Ishikawa (cell line): ENCODE measurements around the gene DAAM1.

Experiments used
- CEBPB ChIP-seq: IDR thresholded peaks from 2 replicates; pipeline ENCODE4 v1.6.1; 2012
- CREB1 ChIP-seq: IDR thresholded peaks from 2 replicates; pipeline ENCODE4 v1.6.1; 2012; ENCODE audit warnings: low read depth
- EGR1 ChIP-seq: IDR thresholded peaks from 2 replicates; pipeline ENCODE4 v1.6.1; 2012
- EP300 ChIP-seq: IDR thresholded peaks from 2 replicates; pipeline ENCODE4 v1.6.1; 2012; ENCODE audit warnings: borderline replicate concordance
- FOXM1 ChIP-seq: IDR thresholded peaks from 2 replicates; pipeline ENCODE4 v1.6.1; 2012; ENCODE audit warnings: low read depth, borderline replicate concordance
- MAX ChIP-seq: IDR thresholded peaks from 2 replicates; pipeline ENCODE4 v1.6.1; 2012
- NFIC ChIP-seq: IDR thresholded peaks from 2 replicates; pipeline ENCODE4 v1.6.1; 2012
- RAD21 ChIP-seq: IDR thresholded peaks from 2 replicates; pipeline ENCODE4 v1.6.1; 2012; ENCODE audit warnings: low read depth
- TAF1 ChIP-seq: IDR thresholded peaks from 2 replicates; pipeline ENCODE4 v1.6.1; 2012; ENCODE audit warnings: low read depth, mild to moderate bottlenecking
- TCF12 ChIP-seq: IDR thresholded peaks from 2 replicates; pipeline ENCODE4 v1.6.1; 2012; ENCODE audit warnings: low read depth
- TEAD4 ChIP-seq: IDR thresholded peaks from 2 replicates; pipeline ENCODE4 v1.6.1; 2012
- YY1 ChIP-seq: IDR thresholded peaks from 2 replicates; pipeline ENCODE4 v1.6.1; 2012; ENCODE audit warnings: low read depth
- ZBTB7A ChIP-seq: IDR thresholded peaks from 2 replicates; pipeline ENCODE4 v1.6.1; 2012; ENCODE audit warnings: low read depth
- TF ChIP-seq, protein P1 (sequence below): IDR thresholded peaks from 2 replicates; pipeline ENCODE4 v1.6.1; 2012
- TF ChIP-seq, protein P2 (sequence below): IDR thresholded peaks from 2 replicates; pipeline ENCODE4 v1.6.1; 2012; ENCODE audit warnings: low read depth, mild to moderate bottlenecking

DAAM1 gene

GRCh38 chr14:59147007-59147406 is 41.5 kb upstream of the DAAM1 start:
- TF ChIP-seq, protein P1, sequence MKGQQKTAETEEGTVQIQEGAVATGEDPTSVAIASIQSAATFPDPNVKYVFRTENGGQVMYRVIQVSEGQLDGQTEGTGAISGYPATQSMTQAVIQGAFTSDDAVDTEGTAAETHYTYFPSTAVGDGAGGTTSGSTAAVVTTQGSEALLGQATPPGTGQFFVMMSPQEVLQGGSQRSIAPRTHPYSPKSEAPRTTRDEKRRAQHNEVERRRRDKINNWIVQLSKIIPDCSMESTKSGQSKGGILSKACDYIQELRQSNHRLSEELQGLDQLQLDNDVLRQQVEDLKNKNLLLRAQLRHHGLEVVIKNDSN = no peak
- no peak for TF ChIP-seq EGR1
- no peak for TF ChIP-seq EP300
- no peak for TF ChIP-seq CEBPB
- no peak for TF ChIP-seq TEAD4

- no peak for TF ChIP-seq FOXM1
- TF ChIP-seq TCF12 = no peak
- TF ChIP-seq CREB1 = no peak
- TF ChIP-seq MAX = no peak
- TF ChIP-seq NFIC = no peak
- TF ChIP-seq, protein P1 = no peak
- no peak for TF ChIP-seq TEAD4
- no peak for TF ChIP-seq CEBPB
- TF ChIP-seq, protein P2, sequence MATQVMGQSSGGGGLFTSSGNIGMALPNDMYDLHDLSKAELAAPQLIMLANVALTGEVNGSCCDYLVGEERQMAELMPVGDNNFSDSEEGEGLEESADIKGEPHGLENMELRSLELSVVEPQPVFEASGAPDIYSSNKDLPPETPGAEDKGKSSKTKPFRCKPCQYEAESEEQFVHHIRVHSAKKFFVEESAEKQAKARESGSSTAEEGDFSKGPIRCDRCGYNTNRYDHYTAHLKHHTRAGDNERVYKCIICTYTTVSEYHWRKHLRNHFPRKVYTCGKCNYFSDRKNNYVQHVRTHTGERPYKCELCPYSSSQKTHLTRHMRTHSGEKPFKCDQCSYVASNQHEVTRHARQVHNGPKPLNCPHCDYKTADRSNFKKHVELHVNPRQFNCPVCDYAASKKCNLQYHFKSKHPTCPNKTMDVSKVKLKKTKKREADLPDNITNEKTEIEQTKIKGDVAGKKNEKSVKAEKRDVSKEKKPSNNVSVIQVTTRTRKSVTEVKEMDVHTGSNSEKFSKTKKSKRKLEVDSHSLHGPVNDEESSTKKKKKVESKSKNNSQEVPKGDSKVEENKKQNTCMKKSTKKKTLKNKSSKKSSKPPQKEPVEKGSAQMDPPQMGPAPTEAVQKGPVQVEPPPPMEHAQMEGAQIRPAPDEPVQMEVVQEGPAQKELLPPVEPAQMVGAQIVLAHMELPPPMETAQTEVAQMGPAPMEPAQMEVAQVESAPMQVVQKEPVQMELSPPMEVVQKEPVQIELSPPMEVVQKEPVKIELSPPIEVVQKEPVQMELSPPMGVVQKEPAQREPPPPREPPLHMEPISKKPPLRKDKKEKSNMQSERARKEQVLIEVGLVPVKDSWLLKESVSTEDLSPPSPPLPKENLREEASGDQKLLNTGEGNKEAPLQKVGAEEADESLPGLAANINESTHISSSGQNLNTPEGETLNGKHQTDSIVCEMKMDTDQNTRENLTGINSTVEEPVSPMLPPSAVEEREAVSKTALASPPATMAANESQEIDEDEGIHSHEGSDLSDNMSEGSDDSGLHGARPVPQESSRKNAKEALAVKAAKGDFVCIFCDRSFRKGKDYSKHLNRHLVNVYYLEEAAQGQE = no peak
- TF ChIP-seq YY1 = no peak
- no peak for TF ChIP-seq EGR1
- TF ChIP-seq TAF1 = no peak
- no peak for TF ChIP-seq EP300
Observed at GRCh38 chr14:59148334-59148900, 40.0 kb upstream of the DAAM1 start.

DNA sequence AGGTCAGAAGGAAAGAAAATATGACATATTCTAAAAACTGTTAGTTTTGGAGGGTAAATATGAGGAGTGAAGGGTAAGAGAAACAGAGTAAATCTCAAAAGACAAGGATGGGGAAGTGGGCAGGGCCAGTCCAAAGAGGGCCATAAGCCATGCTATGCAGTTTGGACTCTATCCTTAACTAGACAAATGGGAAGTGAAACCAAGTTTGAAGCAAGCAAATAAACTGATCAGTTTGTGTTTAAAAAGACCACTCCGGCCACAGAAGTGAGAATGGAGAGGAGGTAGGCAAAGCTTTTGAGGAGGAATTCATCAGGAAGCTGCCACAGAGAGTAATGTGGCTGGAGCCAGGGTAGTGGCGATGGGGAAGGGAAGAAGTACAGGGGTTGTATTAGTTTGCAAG is 37.5 kb upstream of the DAAM1 start:
- no peak for TF ChIP-seq ZBTB7A
- no peak for TF ChIP-seq TAF1
- no peak for TF ChIP-seq MAX
- TF ChIP-seq NFIC = no peak
- TF ChIP-seq CEBPB = no peak
- TF ChIP-seq YY1 = no peak
- TF ChIP-seq, protein P2 = no peak
- no peak for TF ChIP-seq CREB1
- TF ChIP-seq RAD21 = no peak
- TF ChIP-seq TCF12 = no peak
- no peak for TF ChIP-seq EGR1
- no peak for TF ChIP-seq TEAD4
- TF ChIP-seq, protein P1 = no peak
- TF ChIP-seq EP300 = no peak
- TF ChIP-seq FOXM1 = no peak

- TF ChIP-seq RAD21 (no peak), ZBTB7A (no peak), FOXM1 (no peak), EGR1 (no peak), NFIC (no peak), CREB1 (no peak), CEBPB (no peak), TAF1 (no peak), EP300 (no peak), MAX (no peak), TCF12 (no peak), YY1 (no peak)
- TF ChIP-seq, protein P1 = no peak
- TF ChIP-seq, protein P2 = no peak
Observed at GRCh38 chr14:59154373-59154772, 34.1 kb upstream of the DAAM1 start.
